Mononuclear cell (primary cell): ENCODE data around the gene PIH1D1. TPM values are rescaled to one million over a fixed set of nuclear protein-coding genes. Genes with fewer than 3 reads are reported as not detected.

Experiments used
- H3K27me3 ChIP-seq: 2 replicates; pipeline ENCODE4 v1.6.0; 2011; ENCODE audit warnings: low read length, control low read depth; ENCODE audit not compliant: insufficient read depth
- H3K4me1 ChIP-seq: 2 replicates; pipeline ENCODE4 v1.5.1; 2011; ENCODE audit warnings: mild to moderate bottlenecking, low read length, control low read depth; ENCODE audit not compliant: insufficient read depth
- H3K4me3 ChIP-seq: 2 replicates; pipeline ENCODE4 v1.5.1; 2011; ENCODE audit warnings: mild to moderate bottlenecking, low read length, moderate library complexity
- H3K9me3 ChIP-seq: 2 replicates; pipeline ENCODE4 v1.5.1; 2011; ENCODE audit warnings: low read depth, mild to moderate bottlenecking, control low read depth, low read length
- total RNA-seq: library from RNA; depleted of rRNA; stranded (reverse); fragments of >200 nt; gene quantifications from one replicate; pipeline ENCODE4 v1.2.3, GENCODE V29; 2012

PIH1D1 gene
- total RNA-seq, 1 donor: 45.2 TPM

DNA sequence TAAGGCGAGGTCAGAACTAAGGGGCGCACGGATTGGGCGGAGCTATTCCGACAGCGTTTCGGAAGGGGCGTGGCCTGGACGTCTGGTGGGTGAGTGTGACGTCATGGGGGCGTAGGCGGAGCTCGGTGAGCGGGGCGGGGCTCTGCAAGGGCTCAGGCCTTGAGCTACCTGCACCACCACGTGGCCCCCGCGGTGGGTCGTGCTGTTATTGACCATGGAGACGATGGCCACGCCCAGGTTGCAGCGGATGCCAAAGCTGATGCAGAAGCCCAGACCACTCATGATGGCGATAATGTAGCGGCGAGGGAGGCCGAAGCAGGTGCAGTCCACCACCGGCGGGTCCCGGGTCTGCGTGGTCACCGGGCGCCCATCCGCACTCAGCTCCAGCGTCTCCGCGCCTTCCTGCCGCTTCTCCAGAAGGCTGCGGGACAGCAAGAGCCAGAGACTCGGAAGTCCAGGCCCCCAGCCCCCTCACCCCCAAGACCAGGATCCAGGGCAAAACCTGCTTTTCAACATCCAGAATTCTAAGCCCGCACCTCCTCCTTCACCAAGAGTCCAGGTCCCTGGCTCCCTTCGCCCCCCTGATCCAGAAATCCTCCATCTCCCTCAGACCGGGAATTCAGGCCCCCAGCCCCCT is 15.1 kb downstream of the PIH1D1 start:
- H3K9me3 ChIP-seq: no peaks in the 10 kb centered on the region
- peaks cover 95% of the 10 kb centered on the region for H3K27me3 ChIP-seq
- no peak overlapping the region for H3K4me3 ChIP-seq
- H3K4me1 ChIP-seq: peaks cover 21% of the 10 kb centered on the region

DNA sequence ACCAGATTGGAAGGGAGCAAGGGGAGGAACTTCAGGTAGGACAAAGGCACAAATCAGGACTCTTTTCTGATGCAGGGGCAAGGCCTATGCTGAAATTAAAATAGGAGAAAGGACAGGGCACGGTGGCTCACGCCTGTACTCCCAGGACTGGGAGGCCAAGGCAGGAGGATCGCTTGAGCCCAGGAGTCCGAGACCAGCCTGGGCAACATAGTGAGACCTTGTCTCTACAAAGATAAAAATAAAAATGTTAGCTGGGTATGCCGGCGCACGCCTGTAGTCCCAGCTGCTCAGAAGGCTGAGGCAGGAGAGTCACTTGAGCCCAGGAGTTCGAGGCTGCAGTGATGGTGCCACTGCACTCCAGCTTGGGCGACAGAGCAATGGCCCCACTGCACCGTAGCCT is 15.9 kb downstream of the PIH1D1 start:
- H3K27me3 ChIP-seq: peaks cover 97% of the 10 kb centered on the region
- H3K4me3 ChIP-seq: no peak overlapping the region
- peaks cover 20% of the 10 kb centered on the region for H3K4me1 ChIP-seq
- H3K9me3 ChIP-seq: no peaks in the 10 kb centered on the region

DNA sequence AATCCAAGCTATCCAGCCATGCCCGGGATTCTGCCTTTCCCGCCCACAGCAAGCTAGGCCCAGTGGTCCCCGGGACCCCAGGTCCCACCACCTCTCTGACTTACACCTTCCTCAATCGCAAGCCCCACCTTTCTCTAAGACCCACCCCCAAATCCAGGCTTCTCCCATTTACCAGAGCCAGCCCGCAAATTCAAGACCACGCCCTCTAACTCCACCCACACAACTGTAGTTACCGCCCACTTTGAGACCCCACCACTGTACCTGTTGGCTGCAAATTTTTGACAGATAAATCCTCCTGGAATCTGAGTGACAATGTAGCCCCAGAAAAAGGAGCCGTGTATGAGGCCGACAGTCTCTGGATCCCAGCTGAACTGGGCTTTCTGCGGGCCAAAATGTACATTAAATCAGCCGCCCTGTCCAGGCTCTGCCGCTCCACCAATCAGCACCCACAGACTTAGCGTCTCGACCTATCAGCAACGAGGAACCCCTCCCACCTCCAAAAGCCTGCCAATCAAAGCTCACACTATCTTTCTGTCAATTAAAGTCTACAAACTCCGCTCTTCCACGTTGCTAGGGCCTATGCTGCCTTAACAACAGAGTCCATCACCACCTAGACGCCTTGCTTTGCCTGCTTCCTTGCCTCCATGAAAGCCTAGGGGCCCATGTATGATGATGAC is 16.6 kb downstream of the PIH1D1 start:
- peaks cover 94% of the 10 kb centered on the region for H3K27me3 ChIP-seq
- no peak overlapping the region for H3K4me3 ChIP-seq
- H3K4me1 ChIP-seq: peaks cover 20% of the 10 kb centered on the region
- no peaks in the 10 kb centered on the region for H3K9me3 ChIP-seq

DNA sequence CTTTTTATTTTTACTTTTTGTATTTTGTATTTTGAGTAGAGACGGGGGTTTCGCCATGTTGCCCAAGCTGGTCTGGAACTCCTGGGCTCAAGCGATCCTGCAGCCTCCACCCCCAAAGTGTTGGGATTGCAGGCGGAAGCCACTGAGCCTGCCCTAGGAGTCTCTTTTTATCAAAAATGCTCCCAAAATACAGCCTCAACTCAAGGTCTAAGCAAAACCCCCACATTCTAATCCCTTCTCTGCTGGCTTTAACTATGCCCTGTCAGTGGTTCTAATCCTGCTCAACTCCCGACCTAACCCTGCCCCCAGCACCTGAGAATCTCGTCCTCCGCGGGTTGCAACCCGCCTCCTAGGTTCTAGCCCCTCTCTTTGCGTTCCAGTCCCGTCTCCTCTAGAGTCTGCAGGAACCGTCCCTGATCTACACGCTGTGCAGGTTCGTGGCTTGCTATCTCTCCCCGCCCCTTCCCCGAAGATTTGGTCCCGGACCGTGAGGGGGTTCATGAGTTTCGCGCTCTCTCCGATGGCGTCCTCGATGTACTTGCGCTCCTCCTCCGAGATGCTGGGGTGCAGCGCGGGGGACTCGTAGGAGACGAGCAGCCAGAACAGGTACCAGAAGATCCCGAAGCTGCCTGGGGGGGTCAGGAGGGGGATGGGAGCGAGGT is 18.2 kb downstream of the PIH1D1 start:
- Histone ChIP-seq H3K9me3 (no peaks in the 10 kb centered on the region), H3K4me3 (no peak overlapping the region), H3K27me3 (peaks cover 93% of the 10 kb centered on the region), H3K4me1 (peaks cover 23% of the 10 kb centered on the region)

DNA sequence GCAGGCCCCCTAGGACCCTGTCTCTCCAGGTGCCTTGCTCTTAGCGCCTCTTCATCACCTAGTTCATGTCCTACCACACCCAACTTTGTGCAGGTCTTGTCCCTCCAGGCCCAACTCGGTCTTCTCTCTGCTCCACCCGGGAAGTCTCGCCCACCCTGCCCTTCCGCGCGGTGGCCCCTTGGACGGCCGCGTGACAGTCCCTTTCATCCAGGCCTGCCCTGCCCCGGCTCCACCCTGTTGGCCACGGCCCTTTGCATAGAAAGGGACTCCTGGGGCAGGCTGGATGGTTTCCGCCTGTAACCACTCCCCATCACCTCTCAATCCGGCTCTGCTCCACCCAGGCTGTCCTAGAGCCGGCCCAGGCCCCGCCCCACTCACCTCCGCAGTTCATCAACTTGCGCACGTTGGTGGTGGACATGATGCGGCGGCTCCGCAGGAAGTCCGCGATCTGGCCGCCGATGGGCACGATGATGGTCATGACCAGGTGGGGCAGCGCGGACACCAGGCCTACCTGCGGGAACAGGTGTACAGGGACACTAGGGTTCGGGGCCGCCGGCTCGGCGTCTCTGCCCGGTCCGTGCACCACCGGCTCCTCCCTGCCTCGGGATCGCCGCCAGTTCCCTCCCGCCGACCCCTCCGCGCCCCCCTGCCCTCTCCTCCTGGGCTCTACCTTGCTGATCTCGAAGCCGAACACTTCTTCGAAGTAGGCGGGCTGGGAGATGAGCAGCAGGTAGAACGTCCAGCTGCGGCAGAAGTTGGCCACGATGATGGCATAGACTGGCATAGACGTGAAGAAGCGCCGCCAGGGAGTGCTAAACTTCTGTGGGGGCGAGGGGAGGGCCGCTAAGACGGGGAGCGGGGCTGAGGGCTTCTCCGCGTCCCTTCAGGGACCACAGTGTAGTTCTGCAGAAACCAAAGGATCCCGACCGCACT is 19.2 kb downstream of the PIH1D1 start:
- Histone ChIP-seq H3K9me3 (no peaks in the 10 kb centered on the region), H3K27me3 (peaks cover 90% of the 10 kb centered on the region), H3K4me1 (peaks cover 30% of the 10 kb centered on the region), H3K4me3 (no peak overlapping the region)

DNA sequence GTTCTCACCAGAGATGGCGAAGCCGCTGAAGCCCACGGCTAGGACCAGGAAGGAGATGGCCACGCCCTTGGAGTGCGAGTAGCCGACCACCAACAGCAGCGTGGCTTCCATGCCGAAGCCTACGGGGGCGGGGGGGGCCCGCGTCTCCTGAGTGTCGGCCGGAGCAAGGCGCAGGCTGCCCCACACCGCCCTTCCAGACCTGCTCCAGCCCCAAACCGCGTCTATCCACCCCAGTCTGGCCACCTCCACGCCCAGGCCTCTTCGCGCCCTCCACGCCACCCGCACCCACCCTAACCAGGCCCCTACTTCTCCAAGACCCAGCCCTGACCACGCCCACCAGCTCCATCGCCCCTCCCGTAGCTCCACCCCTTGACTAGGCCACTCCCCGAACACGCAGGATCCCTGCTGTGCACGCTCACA is 20.3 kb downstream of the PIH1D1 start:
- no peaks in the 10 kb centered on the region for H3K9me3 ChIP-seq
- H3K4me3 ChIP-seq: no peak overlapping the region
- peaks cover 26% of the 10 kb centered on the region for H3K4me1 ChIP-seq
- peaks cover 91% of the 10 kb centered on the region for H3K27me3 ChIP-seq

DNA sequence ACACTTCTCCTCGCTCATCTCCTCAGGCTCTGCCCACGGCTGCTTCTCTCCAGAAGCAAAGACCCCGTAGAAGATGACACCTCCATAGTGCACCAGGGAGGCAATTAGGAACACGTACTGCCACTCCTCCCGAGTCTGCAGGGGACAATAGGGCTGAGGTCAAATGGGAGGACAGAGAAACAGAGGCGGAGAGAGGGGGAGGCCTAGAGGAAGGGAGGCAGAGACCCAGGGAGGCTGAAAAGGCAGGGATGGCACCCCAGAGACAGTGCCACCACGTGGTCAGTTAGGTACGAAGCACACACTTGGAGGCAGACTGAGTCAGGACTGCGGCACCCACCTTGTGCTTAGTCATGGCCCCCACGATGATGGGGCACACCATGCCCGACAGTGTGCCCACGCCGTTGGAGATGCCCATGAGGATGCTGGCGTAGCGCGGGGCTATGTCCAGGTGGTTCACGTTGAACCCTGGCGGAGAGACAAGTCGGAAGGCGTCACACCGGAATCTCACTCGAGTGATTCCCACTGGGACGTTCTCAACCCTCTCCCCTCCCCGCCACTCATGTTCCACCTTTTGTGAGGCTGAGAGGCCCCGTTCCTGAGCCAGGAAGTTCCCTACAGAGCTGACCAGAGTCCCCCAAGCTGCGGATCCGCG is 20.8 kb downstream of the PIH1D1 start:
- peaks cover 91% of the 10 kb centered on the region for H3K27me3 ChIP-seq
- H3K9me3 ChIP-seq: no peaks in the 10 kb centered on the region
- peaks cover 29% of the 10 kb centered on the region for H3K4me1 ChIP-seq
- no peak overlapping the region for H3K4me3 ChIP-seq

DNA sequence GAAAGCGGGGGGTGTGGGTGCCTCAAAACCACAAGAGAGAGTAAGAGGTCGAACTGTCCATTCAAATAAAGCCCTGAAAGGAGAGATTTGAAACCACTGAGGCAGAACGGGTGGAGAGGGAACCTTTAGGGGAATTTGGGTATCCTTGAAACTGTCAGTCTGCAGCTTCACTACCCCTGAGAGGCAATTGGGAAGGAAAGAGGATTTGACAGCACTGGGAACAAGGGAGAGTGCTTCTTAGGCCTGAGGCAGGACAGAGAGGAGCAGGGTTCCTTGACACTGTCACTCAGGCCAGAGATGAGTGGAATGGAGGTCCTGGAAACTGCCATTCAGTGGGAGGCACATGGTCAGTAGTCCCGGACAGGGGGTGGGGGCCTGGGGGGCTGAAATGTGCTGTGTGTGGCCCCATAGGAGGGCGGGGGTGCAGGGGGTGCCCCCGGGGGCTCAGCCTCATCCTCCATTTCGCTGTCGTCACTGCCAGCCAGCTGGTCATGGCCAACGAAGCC is 21.4 kb downstream of the PIH1D1 start:
- Histone ChIP-seq H3K9me3 (no peaks in the 10 kb centered on the region), H3K27me3 (peaks cover 91% of the 10 kb centered on the region), H3K4me1 (peaks cover 29% of the 10 kb centered on the region)

DNA sequence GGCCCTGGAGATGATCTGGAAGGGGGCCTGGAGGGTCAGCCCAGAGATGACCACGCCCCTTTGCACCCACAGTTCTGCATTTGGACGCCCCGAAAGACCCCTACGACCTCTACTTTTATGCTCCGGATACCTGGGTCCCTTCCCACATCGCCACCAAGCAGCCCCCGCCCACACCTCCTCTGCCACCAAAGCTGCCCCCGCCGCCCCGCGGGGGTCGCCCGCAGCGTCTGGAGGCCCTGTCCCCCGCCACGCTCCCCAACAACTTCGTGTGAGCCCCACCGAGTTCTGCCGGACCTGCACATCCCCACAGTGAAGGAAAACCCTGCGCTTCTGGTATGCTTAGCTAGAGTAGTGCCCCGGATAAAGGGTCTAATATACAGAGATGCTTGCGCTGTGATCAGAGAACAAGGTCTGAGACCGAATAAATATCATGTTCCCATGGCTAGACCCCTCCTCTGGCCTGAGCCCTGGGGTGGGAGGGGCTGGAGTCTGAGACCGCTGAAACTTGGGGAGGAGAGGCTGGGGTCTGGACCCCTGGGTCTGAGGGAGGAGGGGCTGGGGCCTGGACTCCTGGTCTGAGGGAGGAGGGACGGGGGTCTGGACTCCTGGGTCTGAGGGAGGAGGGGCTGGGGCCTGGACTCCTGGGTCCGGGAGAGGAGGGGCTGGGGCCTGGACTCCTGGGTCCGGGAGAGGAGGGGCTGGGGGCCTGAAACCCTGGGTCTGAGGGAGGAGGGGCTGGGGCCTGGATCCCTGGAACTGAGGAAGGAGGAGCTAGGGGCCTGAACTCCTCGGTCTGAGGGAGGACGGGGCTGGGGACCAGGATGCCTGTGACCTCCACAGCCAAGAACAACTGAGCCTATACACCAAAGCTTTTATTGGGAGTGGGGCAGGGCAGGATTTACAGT is 22.8 kb downstream of the PIH1D1 start:
- peaks cover 88% of the 10 kb centered on the region for H3K27me3 ChIP-seq
- no peaks in the 10 kb centered on the region for H3K9me3 ChIP-seq

More for the DNA sequence above, 21.4 kb downstream of the PIH1D1 start:
- H3K4me3 ChIP-seq: no peak overlapping the region

DNA sequence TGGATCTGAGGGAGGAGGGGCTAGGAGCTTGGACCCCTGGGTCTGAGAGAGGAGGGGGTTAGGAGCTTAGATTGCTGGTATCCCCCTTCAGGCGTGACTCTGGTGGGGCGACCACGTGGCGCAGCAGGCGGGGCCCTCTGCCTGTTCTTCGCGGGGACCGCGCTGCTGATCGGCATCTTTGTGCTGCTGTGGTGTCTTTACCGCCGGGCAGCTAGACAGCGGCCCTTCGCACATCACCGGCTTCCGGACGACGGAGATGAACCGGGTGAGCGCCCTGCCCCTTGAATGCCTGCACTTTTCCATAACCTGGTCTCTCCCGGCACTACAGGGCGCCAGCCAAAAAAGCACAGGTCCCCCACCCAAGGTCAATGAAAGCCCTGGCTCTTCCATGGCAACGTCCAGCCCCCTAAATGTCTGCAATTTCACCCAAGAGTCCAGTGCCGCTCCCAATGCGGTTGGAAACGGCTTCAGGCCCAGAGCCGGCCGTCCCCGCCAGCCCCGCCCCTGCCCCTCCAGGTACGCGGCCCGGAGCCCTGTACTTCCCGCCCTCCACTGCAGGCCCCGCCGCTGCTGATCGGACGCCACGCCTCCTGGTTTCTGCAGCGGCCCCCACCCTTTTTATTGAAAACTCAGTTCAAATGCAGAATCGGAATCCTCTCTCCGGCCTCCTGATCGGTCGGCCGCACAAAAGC is 23.6 kb downstream of the PIH1D1 start:
- peaks cover 88% of the 10 kb centered on the region for H3K27me3 ChIP-seq
- H3K4me1 ChIP-seq: peaks cover 33% of the 10 kb centered on the region
- H3K9me3 ChIP-seq: no peaks in the 10 kb centered on the region
- H3K4me3 ChIP-seq: no peak overlapping the region

More for the DNA sequence above, 22.8 kb downstream of the PIH1D1 start:
- H3K4me1 ChIP-seq: peaks cover 31% of the 10 kb centered on the region
- H3K4me3 ChIP-seq: no peak overlapping the region

DNA sequence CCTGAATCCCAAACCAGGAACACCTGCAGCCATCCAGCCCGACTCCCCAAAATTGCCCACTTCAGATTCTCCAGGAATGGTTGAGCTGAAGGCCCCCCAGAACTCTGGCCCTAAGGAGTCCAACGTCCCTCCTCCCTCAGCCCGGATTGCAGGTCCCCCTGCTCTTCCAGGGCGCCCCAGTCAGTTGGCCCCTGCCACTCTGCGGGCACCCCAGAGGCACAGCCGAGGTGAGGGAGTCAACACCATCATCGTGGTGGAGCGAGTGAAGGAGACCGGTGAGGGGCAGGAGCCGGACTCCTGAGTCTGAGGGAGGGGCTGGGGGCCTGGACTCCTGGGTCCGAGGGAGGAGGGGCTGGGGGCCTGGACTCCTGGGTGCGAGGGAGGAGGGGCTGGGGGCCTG is 24.3 kb downstream of the PIH1D1 start:
- Histone ChIP-seq H3K9me3 (no peaks in the 10 kb centered on the region), H3K27me3 (peaks cover 88% of the 10 kb centered on the region), H3K4me1 (peaks cover 36% of the 10 kb centered on the region), H3K4me3 (no peak overlapping the region)

DNA sequence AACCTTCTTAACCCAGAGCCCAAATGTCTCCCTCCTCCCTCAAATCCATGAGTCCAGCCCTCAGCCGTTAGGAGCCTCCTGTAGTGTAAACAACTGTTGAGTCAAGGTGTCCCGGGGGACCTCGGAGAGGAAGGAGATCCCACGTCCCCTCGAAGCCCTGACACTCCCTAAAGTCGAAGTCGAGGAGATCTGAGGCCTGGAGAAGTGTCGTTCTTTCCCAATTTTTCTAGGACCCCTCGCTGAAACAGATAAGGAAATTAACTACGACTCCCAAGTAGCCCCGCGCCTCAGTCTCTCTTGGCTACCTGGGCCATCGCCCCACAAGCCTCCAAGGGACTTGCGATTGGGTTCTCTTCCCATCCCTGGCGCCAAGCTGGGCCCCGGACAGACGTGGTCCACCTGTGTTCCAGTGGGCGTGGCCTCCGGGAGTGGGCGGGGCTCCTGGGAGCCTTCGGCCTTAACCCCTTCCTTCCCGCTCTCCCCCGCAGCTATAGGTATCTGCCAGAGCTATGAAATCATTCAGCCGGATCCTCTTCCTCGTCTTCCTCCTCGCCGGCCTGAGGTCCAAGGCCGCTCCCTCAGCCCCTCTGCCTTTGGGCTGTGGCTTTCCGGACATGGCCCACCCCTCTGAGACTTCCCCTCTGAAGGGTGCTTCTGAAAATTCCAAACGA is 25.6 kb downstream of the PIH1D1 start:
- Histone ChIP-seq H3K4me1 (peaks cover 43% of the 10 kb centered on the region), H3K27me3 (peaks cover 86% of the 10 kb centered on the region)

More for the DNA sequence above, 25.6 kb downstream of the PIH1D1 start:
- no peak overlapping the region for H3K4me3 ChIP-seq
- no peaks in the 10 kb centered on the region for H3K9me3 ChIP-seq
